Right renal pelvis (tissue), 4 donors: ENCODE data around the gene KCNAB1. TPM values are rescaled to one million over a fixed set of nuclear protein-coding genes. Genes with fewer than 3 reads are reported as not detected.

Experiments used
- DNase-seq, 4 donors: peaks; one replicate each; pipeline ENCODE4 v3.0.0-alpha.2; 2013; ENCODE audit warnings: low read depth in 4 of 4, low spot score in 3 of 4, missing footprints in 1 of 4
- polyA plus RNA-seq, 4 donors: library from polyadenylated mRNA; unstranded; fragments of 120-200 nt; gene quantifications; one replicate each; pipeline ENCODE4 v1.2.1, GENCODE V29; 2013; ENCODE audit not compliant: insufficient read length in 4 of 4

KCNAB1 gene
- polyA plus RNA-seq, 4 donors: 2.8 to 3.4 (median 3.0) TPM

DNA sequence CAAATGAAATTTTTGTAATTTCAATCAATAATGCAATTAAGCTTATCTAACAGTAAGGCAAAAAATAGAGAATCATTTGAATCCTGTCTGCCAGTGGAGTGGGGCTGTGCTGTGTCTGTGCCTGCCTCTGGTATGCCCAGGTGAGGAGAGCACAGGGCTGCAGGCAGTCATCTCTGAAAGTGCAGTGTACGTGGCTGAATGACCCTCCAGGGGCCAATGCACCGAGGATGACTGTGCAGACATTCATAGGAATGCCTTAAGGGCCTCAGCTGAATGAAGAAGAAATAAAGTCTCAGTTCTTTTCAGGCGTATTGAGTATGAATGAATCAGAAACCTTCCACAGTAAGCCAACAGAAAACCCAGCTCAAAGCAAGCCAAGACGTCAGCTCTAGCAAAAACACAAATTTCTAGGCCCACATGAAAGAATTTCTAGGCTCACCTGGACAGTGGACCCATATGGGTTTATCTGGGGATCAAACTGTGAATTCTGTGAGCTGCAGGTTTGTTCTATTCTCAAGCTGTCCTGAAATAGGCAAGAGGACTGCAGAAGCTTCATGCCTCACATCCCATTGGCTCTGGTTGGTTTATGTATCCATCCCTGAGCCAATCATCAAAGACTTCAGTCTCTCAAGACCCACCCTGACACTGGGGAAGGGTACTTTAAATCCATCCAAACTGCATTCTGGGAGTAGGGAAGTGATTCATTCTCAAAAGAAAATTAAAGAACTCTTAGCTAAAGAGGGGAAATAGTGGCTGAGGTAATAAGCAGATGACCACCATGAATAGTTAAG lies 311.2 kb downstream of the KCNAB1 start:
- DNase-seq: no peak

DNA sequence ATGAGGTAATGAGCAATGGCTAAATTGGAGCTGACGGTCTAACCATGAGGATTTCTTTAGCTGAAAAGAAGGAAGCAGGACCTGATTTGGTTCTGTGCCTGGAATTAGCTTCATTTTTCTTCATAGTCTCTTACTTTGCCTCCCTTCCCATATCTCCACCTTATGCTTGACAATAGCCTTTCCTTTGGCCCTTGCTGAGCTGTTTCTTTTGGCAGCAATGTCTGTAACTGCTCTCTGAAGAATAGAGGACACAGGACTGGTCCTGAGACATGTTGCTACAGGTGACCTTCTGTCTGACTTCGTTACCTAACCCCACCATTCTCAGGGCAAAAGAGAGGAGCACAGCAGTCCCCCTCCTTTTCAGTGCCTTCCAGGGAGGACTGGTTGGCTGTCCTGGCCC lies 312.2 kb downstream of the KCNAB1 start:
- DNase-seq: no peak

DNA sequence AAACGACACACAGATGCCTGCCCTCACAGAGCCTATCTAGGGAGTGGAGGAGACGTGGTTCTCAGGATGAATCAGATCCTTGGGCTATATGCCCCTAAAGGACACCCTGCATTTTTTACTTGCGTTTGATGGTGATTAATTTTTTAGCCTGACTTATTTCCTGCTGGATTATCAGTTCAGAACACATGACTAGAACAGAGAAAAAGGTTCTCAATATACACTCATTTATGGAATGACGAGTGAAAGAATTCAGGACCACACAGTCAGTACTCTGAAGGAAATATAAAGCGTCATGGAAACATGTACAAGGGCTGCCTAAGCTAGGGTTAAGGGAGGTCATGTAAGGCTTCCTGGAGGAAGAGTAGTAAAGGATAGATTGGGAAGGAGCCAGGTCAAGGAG lies 312.8 kb downstream of the KCNAB1 start:
- no peak for DNase-seq

DNA sequence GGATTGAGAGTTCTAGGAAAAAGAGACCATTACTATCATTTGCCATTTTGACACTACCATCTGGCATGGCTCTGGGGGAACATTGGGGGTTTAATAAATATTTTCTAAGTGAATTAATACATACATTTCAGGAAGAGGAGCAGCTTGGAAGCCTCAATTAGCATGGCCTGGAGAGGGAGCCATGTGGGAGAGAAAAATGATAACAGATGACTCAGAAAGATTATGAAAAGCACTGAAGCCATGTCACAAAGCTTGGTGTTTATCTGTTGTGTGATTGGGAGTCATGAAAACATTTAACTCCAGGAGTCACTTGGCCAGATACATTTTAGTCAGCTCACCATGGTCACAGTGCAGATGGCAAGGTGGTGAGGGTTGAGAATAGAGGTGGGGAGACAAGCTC lies 313.5 kb downstream of the KCNAB1 start:
- DNase-seq: no peak

DNA sequence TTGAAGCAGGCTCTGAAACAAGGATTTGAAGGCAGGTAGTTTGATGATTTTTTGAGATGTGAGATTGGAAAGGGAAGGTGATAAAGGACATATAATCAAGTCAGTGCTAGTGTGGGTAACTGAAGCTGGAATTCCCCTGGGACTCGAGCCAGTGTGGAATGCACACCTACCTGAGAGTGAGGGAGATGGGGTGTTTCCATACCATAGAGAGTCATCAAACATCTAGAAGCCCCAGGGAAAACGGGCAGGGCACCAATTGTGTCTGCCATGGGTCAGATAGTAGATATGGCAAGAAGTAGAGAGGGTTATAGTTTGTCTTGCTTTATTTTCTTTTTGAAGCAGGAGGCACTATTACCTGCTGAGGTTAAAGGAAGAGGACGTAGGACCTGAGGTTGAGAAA lies 314.5 kb downstream of the KCNAB1 start:
- no peak for DNase-seq

DNA sequence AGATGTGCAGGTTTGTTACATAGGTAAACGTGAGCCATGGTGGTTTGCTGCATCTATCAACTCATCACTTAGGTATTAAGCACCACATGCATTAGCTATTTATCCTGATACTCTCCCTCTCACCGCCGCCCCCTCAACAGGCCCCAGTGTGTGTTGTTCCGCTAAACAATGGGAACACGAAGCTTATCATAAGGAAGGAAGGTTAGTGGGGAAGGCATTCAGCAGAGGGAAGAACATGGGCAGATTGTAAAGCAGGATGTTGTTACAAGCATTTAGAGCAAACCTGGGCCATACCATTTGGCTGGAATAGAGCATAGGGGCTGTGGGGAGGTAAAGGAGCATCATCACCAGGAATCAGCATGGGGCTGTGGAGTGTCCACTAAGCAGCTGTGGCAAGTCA lies 322.7 kb downstream of the KCNAB1 start:
- DNase-seq: no peak

DNA sequence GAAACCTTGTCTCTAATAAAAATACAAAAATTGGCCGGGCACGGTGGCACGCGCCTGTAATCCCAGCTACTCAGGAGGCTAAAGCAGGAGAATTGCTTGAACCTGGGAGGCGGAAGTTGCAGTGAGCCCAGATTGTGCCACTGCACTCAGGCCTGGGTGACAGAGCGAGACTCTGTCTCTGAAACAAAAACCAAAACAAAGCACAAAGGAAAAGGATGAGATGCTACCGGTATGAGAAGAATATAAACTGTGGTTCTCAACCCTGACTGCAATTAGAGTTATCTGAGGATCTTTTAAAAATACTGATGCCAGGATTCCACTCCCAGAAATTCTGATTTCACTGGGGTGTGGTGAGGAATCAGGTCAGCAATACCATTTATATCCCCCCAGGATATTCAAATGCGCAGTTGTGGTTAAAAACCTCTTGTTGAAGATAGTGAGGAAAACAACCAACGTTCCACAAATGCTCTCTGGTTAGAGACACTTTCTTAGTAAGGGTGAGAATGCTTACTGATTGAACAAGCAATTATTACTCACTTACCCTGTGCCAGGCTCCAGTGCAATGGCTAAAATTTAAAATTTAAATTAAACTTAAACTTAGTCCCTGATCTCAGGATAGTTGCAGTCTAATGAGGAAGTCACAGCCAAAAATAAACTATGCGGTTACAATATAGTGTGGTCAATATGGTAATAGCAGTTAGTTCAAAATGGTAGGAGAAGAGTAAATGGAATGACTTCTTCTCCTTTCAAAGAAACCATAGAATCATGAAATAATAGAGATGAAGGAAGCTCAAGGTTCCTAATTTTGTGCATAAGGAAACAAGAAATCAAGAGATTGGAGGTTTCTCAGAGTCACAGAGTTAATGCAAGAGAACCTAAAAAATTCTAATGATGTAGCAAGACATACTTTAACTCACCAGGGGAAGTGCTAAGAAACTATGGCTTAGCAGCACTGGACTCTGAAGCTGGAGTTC lies 325.0 kb downstream of the KCNAB1 start:
- DNase-seq: no peak

DNA sequence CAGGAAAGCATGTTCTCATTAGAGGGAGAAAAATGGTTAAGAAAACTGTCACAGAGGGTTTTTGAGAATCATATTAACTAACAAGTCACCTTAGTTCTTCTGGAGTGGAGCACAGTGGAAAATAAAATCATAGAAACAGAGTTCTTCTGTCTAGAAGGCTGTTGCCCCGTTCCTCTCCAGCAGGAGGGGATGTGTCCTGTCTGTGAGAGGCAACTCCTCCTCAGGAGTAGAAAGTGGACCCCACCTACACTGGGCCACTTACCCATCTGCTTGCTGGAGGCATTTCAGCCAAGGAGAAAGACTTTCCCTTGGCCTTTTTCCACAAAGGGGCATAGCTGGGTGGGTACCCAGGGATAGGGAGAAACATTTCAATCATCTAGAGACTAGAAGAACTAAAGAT lies 327.9 kb downstream of the KCNAB1 start:
- no peak for DNase-seq

DNA sequence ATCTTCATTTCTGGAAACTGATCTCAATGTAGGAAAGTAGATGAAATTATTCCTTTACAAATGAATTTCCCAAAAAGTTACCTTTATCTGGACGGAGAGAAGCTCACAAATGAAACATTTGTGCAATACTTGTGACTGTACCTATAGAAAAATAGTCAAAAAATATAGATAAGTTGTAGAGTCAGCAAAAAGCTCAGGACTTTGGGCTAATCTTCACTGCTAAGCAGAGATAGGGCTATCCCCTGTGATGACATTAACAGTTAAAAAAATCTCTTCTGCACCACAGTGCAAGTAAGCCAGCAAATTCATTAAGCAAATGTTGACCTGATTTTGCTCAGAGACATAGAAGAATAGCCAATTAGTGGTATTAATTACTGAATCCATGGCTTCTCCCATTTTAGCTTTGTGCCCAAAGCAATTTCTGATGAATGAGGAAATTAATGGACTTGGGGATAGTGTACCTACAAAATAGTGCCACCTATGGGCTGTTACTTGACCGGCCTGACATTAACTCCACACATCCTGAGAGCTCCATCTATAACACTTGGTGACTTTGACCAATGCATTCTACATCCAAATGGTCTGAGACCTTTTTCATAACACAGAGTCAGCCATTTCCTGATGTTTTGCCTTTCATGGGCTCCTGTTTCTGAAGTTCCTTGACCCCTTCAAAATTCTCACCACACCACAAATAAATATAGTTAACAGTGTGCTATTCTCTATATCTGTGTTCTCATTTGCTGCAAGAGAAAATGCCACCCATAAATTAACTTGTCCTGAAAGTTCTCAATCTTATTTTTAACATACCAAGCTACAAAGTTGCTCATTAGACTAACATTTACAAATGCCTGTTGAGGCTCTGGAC lies 329.6 kb downstream of the KCNAB1 start:
- no peak for DNase-seq

DNA sequence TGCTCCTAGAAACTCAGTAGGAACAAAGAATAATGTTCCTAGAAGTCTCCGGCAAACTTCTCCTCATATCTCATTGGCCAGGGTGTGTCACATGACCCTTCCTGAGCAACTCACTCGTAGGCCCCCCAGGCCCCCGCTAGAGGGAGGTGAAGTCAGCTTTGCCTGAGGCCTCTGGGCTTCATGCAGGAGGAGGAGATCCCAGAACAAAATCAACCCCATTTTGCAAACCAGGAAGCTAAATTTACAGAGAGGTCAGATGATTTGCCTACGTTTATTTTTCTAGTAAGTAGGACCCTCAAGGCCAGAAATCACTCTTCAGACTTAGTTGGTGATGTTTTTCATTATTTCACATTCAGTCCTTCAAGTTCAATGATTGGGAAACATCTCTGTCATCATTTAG lies 335.5 kb downstream of the KCNAB1 start:
- DNase-seq: no peak

DNA sequence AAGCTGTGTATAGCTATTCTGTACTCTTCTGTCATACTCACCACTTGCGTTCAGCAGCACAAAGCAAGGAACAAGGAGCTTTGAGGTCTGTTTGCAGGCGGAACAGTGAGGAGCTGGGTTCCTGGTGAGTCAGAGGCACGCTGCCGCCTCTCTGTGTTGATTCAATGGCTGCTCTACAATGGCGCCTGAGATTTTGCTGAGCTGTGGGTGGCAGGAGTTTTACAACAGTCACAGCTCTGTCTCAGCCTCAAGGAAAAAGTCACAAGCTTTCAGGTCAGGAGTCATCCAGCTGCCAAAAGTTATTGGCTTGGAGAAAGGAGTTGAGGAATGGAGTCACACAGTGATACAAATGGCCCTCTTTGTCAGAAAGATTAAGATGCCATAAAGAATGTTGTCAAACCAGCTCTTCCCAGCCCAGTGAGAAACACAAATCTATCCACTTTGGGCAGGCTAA lies 336.4 kb downstream of the KCNAB1 start:
- DNase-seq: no peak

DNA sequence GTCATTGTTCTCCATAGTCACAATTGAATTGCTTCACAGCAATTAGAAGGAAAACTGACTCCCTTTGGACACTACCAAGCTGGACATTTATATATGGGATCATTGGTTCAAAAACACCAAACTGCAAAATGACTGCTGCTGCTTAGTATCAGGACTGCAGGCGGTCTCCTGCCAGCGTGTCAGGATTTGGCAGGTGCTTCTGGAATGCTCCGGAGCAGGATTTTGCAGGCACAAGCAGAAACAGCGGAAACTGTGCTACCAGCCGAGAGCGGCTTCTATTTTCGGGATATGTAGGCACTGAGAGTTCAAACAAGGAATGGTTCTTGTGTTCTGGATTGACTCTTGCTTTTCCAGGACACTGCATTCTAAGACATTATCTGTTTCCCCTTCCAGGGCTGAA lies 339.1 kb downstream of the KCNAB1 start:
- DNase-seq: no peak

DNA sequence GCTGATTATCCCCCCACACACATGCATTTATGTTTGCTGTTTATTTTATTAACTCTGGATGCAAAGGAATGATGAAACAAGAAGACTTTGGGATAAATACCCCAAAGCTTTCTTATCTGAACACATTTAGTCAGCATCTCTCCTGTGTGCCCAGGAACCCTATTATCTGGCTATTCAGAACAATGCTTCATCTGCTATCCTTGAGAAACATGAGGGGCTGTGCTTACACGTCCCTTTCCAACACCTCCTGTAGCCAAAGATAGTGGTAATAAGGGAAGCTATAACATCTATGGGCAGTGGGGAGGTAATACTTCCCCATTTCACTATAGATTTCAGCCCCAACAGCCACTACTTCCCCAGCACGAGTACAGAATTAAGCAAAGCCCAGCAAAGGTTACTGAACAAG lies 339.8 kb downstream of the KCNAB1 start:
- no peak for DNase-seq

DNA sequence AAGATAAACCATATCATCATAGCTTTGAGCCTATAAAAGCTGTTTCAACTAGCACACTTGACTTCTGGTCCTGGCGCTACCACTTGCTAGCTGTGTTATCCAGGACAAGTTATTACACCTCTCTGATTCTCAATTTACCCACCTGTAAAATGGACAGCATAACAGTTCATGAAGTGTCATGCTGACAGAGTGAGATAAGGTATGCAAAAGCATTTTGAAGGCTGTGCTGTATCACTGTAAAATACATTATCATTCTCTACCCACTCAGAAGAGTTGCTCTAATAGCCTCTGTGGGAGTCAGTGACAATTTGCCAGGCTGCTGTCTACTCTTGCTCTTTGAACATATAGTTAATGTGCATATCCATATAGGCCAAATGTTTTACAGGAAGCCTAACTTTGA lies 341.5 kb downstream of the KCNAB1 start:
- DNase-seq: no peak

DNA sequence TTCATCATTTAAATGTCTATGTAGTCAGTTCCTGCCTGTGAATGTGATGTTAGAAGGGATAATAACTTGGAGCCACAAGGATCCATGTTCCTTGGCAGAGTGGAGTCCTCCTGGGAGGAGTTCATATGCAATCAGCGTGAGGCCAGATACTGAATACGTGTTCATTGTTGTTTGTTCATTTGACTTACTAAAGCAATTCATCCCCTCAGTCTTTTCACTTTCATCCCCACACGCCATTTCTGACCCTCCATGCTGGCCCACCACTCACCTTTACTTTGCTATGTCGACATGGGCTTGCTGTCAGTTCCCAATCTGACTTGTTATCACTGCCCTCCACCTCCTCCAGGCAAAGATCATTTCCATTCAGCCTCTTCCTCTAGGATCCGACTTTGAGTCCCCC lies 342.7 kb downstream of the KCNAB1 start:
- no peak for DNase-seq

DNA sequence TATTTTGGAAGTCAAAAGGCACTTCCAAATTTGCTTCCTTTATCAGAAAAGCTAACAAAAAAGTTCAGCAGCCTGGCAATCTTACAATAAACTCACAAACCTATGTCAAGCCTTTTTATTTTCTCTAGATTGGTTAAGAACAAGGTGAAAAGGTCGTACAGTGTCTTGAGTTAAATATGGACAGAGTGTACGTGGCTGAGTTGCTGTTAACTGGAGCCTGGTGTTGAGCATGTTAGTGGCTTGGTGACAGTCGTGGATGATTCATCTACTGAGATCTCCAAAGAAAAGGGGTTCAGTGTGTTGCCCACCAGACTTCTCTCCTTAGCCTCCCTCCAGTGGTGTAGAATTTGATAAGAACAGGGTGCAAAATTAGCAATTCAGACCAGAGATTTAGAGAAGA lies 344.8 kb downstream of the KCNAB1 start:
- no peak for DNase-seq

DNA sequence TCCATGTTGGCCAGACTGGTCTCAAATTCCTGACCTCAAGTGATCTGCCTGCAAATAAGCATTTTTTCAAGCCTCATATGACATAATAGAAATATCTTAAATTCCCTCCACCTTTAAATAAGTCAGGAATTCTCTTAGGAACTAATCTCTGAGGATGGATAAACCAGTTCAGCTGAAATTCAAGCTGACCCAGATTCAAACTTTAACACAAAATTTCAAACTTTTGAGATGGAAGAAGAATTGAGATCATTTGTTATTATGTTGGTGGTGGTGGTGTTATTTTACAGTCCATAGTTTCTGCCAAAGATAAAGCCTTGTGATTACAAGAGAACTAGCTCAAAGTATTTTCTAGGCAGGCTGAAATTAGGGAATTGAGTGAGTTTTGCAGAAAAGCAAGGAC lies 349.1 kb downstream of the KCNAB1 start:
- no peak for DNase-seq

DNA sequence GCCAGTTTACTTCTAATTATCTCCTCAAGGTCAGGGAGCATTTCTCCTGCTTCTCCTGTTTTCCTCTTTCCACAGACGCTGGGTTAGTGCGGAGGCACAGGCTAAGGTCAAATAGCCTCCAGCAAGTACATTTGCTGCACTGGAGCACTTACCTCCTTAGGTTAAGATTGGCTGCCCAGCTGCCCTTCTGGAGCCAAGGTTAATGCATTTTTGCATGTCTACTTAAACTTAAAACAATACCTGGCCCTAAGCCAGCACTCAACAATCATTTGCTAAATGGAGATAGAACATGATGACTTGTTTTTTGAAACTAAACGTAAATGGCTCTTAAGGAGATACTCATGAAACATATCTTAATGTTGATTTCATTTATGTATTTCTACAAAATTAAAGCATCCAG lies 351.1 kb downstream of the KCNAB1 start:
- no peak for DNase-seq

DNA sequence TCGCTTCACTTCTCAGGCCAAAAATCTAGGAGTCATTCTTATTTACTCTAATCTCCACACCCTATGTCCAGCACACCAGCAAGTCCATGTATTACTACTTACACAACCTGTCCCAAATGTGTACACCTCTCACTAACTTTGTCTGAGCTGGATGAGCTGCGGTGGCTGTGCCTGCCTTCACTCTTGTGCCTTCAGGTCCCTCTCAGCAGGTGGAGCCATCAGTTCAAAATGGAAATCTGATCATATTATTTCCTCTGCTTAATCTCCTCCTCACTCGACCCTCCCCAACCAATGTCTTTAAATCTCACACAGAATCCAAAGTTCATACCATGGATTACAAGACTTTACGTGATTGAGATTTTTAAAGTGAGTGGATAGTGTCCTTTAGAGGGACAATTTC lies 351.8 kb downstream of the KCNAB1 start:
- DNase-seq: no peak

DNA sequence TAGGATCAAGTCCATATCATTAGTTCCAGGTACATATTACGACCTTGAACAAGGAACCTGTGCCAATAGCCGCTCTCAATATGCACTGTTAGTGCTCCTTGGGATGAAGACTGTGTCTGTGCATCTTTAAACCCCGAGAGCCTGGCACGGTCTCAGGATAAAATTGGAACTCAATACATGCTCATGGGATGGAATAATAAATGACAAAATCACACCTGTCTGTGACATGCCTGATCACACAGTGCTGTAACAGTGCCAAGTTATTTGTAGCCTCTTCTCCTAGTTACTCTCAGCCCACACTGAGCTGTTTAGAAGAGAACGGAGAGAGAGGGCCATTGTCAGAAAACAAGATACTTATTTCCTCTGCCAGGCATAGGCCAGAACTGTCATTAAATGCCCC lies 352.3 kb downstream of the KCNAB1 start:
- no peak for DNase-seq

DNA sequence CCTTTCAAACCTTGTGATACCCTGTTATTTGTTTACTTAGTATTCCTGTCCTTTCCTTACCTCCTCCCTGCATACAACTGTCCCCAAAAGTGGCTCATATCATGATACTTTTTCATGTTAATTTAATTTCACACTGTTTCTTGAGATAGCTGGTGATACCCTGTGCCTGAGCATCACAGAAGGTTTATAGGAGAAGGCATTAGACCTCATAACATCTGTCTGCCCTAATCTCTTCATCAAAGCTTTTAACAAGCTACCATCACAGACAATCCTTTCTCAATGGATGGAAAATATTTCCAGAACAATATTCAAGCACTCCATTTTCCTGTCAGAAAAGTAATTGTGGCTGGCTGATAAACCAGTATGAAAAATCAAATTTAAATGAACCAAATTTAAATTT lies 353.0 kb downstream of the KCNAB1 start:
- DNase-seq: no peak
